ENCODE measurements around the gene HSPB8.

HSPB8 gene

DNA sequence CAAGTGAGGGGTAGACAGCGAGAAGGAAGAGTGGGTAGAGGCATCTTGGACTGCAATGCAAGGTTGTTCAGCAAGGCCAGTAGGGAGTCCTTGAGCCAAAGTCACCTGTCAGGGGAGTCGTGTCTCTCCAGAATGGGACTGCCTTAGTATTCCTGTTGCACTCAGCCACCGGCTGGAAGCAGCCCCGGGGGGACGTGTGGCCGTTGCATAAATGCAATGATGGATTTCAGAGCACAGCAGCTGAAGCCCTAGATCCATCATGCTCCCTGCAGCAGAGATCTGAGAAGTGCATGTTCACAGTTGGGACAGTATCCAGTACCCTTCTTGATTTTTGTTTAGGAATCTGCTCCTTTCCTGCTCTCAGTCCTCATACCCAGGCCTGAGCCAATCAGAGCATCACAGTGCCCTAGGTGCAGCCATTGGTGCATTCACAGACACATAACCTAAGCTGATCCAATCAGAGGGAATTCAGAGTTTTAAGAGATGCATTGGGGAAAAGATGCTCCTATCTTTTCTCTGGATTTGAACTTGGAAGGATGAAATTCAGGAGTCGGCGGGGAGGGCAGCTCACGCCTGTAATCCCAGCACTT, 62.9 kb downstream of the HSPB8 start:
- no peak for DNase-seq (ENCODE audit: low read depth)
- no peak overlapping the region for H3K4me3 ChIP-seq (ENCODE audit: control insufficient read depth, low read depth, low read length)
- TF ChIP-seq, protein P1, sequence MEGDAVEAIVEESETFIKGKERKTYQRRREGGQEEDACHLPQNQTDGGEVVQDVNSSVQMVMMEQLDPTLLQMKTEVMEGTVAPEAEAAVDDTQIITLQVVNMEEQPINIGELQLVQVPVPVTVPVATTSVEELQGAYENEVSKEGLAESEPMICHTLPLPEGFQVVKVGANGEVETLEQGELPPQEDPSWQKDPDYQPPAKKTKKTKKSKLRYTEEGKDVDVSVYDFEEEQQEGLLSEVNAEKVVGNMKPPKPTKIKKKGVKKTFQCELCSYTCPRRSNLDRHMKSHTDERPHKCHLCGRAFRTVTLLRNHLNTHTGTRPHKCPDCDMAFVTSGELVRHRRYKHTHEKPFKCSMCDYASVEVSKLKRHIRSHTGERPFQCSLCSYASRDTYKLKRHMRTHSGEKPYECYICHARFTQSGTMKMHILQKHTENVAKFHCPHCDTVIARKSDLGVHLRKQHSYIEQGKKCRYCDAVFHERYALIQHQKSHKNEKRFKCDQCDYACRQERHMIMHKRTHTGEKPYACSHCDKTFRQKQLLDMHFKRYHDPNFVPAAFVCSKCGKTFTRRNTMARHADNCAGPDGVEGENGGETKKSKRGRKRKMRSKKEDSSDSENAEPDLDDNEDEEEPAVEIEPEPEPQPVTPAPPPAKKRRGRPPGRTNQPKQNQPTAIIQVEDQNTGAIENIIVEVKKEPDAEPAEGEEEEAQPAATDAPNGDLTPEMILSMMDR (IDR thresholded peaks at IDR 0.05; ENCODE audit: control insufficient read depth, insufficient read depth, low read depth, low read length, missing control alignments), result no peak
